ENCODE results near the gene FAF2.

DNA sequence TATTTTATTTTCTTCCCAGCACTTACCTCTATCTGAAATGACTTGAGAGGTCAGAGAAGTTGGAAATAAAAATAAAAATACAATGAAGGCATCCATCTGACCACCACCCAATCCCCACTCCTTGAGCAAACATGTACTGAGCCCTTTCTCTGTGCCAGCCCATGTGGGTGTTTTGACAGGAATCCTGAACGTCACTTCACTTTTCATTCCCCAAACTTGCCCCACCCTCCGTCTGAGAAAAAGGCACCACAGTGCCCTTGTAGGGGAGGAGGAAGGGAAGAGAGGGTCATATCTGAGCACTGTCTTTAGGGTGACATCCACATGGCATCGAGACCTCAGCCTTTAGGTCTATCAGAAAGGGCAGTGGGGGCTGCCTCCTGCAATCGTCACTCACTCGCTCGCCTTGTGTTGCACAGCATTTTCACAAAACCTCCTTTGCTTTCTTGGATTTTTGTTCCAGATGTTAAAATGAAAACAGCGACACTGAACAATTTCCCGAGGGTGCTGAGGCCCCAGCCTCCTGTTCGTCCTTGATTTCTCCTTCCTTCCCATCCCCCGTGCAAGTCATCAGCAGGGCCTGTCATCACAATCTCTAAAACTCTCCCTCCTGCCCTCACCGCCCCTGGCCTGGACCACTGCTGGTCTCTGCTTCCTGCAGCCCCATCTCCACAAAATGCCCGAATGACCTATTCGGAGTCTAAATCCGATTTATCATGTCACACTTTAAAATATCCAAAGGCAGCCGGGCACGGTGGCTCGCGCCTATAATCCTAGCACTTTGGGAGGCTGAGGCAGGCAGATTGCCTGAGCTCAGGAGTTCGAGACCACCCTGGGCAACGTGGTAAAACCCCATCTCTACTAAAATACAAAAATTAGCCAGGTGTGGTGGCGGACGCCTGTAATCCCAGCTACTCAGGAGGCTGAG, 46.6 kb upstream of the FAF2 start:
- TF ChIP-seq, protein P1, sequence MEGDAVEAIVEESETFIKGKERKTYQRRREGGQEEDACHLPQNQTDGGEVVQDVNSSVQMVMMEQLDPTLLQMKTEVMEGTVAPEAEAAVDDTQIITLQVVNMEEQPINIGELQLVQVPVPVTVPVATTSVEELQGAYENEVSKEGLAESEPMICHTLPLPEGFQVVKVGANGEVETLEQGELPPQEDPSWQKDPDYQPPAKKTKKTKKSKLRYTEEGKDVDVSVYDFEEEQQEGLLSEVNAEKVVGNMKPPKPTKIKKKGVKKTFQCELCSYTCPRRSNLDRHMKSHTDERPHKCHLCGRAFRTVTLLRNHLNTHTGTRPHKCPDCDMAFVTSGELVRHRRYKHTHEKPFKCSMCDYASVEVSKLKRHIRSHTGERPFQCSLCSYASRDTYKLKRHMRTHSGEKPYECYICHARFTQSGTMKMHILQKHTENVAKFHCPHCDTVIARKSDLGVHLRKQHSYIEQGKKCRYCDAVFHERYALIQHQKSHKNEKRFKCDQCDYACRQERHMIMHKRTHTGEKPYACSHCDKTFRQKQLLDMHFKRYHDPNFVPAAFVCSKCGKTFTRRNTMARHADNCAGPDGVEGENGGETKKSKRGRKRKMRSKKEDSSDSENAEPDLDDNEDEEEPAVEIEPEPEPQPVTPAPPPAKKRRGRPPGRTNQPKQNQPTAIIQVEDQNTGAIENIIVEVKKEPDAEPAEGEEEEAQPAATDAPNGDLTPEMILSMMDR (IDR thresholded peaks at IDR 0.05): no peak
- no peak for TF ChIP-seq POLR2A (IDR thresholded peaks at IDR 0.05)
